Mucosa of rectum (tissue), 2 donors: Measurements from ENCODE around the gene RAB40A.
"Not testable (repeated sequence)": the region's sequence is repeated elsewhere in the genome, so short reads cannot be mapped to it uniquely, and the experiment has no call there.

Experiments
- H3K27ac ChIP-seq, 2 donors: one replicate each; pipeline ENCODE4 v1.7.0; 2013; ENCODE audit warnings: inconsistent platforms in 2 of 2, low read depth in 2 of 2, low read length in 2 of 2
- H3K27me3 ChIP-seq, 2 donors: one replicate each; pipeline ENCODE4 v1.7.0; 2013; ENCODE audit warnings: low read length in 2 of 2; ENCODE audit not compliant: control insufficient read depth in 2 of 2, insufficient read depth in 2 of 2
- H3K36me3 ChIP-seq, 2 donors: one replicate each; pipeline ENCODE4 v1.7.0; 2013; ENCODE audit warnings: low read length in 2 of 2; ENCODE audit not compliant: control insufficient read depth in 2 of 2, insufficient read depth in 2 of 2
- H3K4me1 ChIP-seq, 2 donors: one replicate each; pipeline ENCODE4 v1.7.0; 2013; ENCODE audit warnings: low read length in 2 of 2, mild to moderate bottlenecking in 1 of 2; ENCODE audit not compliant: control insufficient read depth in 2 of 2, insufficient read depth in 2 of 2
- H3K4me3 ChIP-seq, 2 donors: one replicate each; pipeline ENCODE4 v1.7.0; 2013; ENCODE audit warnings: low read length in 2 of 2
- H3K9ac ChIP-seq, 2 donors: one replicate each; pipeline ENCODE4 v1.7.0; 2013; ENCODE audit warnings: low read length in 2 of 2, low read depth in 1 of 2, mild to moderate bottlenecking in 1 of 2
- H3K9me3 ChIP-seq, 2 donors: one replicate each; pipeline ENCODE4 v1.7.0; 2013; ENCODE audit warnings: low read length in 2 of 2; ENCODE audit not compliant: control insufficient read depth in 2 of 2
- donor health status: healthy.
- donor health status: Normal muscosa, but diverticular disease.

Gene RAB40A

GRCh38 chrX:103469977-103470376 is 49.3 kb downstream of the RAB40A start:
- not testable (repeated sequence) for H3K4me1 ChIP-seq, H3K9me3 ChIP-seq, H3K27me3 ChIP-seq, H3K4me3 ChIP-seq, H3K36me3 ChIP-seq, H3K27ac ChIP-seq, H3K9ac ChIP-seq

DNA sequence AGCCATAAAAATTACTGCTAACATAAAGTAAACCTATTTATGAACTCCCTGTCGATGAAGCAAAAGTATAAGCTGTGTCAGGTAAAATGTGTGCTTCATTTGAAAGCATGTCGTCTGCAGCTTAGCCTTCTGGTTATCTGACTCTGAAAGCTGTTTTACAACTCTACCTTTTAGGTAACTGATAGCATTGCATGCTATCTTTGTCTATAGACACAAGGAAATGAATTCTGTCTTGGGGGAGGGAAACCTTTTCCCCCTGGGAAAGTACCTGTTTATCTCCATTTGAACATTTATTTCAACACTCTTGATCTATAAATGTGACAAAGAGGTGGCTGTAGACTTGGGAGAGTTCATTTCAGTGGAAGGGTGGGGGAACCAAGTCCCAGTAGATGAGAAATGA is 51.4 kb downstream of the RAB40A start:
- H3K9ac ChIP-seq = no peak overlapping the region
- no peak overlapping the region for H3K27ac ChIP-seq
- H3K4me3 ChIP-seq = no peak overlapping the region
- H3K9me3 ChIP-seq = no peaks in the 10 kb centered on the region
- H3K36me3 ChIP-seq = no peaks in the 10 kb centered on the region
- H3K4me1 ChIP-seq = peaks cover 0 to 2% of the 10 kb centered on the region in 2 donors
- peaks cover 0 to 6% of the 10 kb centered on the region in 2 donors for H3K27me3 ChIP-seq

DNA sequence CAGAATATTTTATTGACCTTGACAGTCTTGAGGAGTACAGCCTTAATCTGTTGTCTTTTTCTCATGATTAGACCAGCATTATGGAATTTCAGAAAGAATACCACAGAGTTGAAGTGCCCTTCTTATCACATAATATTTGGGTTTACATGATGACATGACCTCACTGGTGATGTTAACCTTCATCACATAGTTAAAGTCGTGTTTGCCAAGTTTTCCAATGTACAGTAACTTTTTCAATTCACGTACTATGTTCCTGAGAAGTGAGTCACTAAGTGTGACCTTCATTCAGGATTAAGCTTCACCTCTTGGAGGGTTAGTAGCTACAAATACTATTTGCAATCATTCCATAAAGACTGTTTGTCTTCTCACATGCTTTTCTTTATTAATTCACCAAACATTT is 52.1 kb downstream of the RAB40A start:
- peaks cover 0 to 2% of the 10 kb centered on the region in 2 donors for H3K4me1 ChIP-seq
- H3K4me3 ChIP-seq = no peak overlapping the region

DNA sequence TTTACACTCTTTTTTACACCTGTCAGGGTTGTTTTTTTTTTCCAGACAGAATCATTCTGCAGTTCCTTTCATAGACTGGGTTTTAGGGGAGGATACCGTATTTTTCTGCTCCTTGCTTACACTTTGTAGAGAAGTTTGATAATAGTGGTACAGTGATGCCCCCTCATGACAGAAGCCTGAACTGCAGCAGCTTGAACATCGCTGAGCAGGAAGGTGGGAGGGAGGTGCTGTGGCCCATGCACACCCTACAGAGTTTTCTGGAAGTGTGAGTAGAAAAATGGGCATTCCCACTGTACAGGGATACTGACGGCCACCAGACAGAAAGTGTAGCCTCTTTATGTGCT is 54.5 kb downstream of the RAB40A start:
- Histone ChIP-seq H3K27ac (no peak overlapping the region), H3K27me3 (peaks cover 3 to 6% of the 10 kb centered on the region in 2 donors), H3K4me3 (peak overlapping the region; percentile 34 to 41), H3K9ac (no peak overlapping the region), H3K9me3 (no peaks in the 10 kb centered on the region), H3K36me3 (no peaks in the 10 kb centered on the region), H3K4me1 (no peaks in the 10 kb centered on the region)

More for the DNA sequence above, 52.1 kb downstream of the RAB40A start:
- Histone ChIP-seq H3K9me3 (no peaks in the 10 kb centered on the region), H3K27ac (no peak overlapping the region), H3K27me3 (peaks cover 2 to 6% of the 10 kb centered on the region in 2 donors), H3K9ac (no peak overlapping the region), H3K36me3 (no peaks in the 10 kb centered on the region)

- no peaks in the 10 kb centered on the region for H3K4me1 ChIP-seq
- peak overlapping the region; percentile 34 to 41 for H3K4me3 ChIP-seq
- H3K9me3 ChIP-seq = no peaks in the 10 kb centered on the region
- H3K9ac ChIP-seq = no peak overlapping the region
- H3K36me3 ChIP-seq = no peaks in the 10 kb centered on the region
- H3K27ac ChIP-seq = no peak overlapping the region
- H3K27me3 ChIP-seq = peaks cover 1 to 3% of the 10 kb centered on the region in 2 donors
Observed at GRCh38 chrX:103464072-103464773, 55.1 kb downstream of the RAB40A start.

- H3K27ac ChIP-seq = no peak overlapping the region
- H3K9ac ChIP-seq = no peak overlapping the region
- peaks cover 0 to 3% of the 10 kb centered on the region in 2 donors for H3K27me3 ChIP-seq
- H3K9me3 ChIP-seq = no peaks in the 10 kb centered on the region
- no peak overlapping the region for H3K4me3 ChIP-seq
- H3K36me3 ChIP-seq = no peaks in the 10 kb centered on the region
- no peaks in the 10 kb centered on the region for H3K4me1 ChIP-seq
Observed at GRCh38 chrX:103461156-103461555, 58.1 kb downstream of the RAB40A start.

GRCh38 chrX:103460001-103460755 is 59.1 kb downstream of the RAB40A start:
- not testable (repeated sequence) for H3K36me3 ChIP-seq, H3K4me1 ChIP-seq, H3K27me3 ChIP-seq, H3K9ac ChIP-seq, H3K4me3 ChIP-seq, H3K9me3 ChIP-seq, H3K27ac ChIP-seq

DNA sequence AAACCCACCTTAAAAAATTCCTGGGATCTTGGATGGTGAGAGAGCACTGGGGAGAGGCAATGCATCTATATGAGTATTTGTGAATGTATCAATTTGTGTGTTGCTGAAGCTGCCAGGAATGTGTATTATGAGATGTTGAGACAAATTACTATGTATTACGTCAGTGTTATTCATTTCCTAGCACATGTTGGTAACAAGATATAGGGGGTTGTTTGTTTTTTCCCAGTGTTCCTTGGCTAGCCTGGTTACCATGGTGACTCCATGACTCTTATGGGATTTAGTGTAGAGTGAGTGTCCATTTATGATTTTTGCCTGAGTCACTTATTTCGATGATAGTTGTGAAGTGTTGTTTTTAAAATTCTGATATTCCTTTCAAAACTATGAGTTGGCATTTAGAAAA is 65.6 kb downstream of the RAB40A start:
- no peaks in the 10 kb centered on the region for H3K27me3 ChIP-seq
- no peaks in the 10 kb centered on the region for H3K9me3 ChIP-seq
- H3K36me3 ChIP-seq = no peaks in the 10 kb centered on the region
- H3K27ac ChIP-seq = no peak overlapping the region
- H3K4me1 ChIP-seq = no peaks in the 10 kb centered on the region
- H3K9ac ChIP-seq = no peak overlapping the region
- H3K4me3 ChIP-seq = no peak overlapping the region
